IPS-18a (cell line): ENCODE results near the gene EFCAB7.
A peak's percentile ranks its signal among the peaks of the same experiment; 100 is the strongest.
"Not testable (repeated sequence)": the region's sequence is repeated elsewhere in the genome, so short reads cannot be mapped to it uniquely, and the experiment has no call there.

Source experiments
- H3K27ac ChIP-seq: one replicate; pipeline ENCODE4 v1.5.1; 2013; ENCODE audit warnings: low read length
- H3K27me3 ChIP-seq: one replicate; pipeline ENCODE4 v1.6.1; 2013; ENCODE audit warnings: mild to moderate bottlenecking, low read length; ENCODE audit not compliant: control insufficient read depth, insufficient read depth
- H3K36me3 ChIP-seq: one replicate; pipeline ENCODE4 v1.6.1; 2013; ENCODE audit warnings: low read depth, low read length; ENCODE audit not compliant: control insufficient read depth
- H3K4me1 ChIP-seq: one replicate; pipeline ENCODE4 v1.6.1; 2013; ENCODE audit warnings: low read depth, low read length; ENCODE audit not compliant: control insufficient read depth
- H3K4me3 ChIP-seq: one replicate; pipeline ENCODE4 v1.5.1; 2013; ENCODE audit warnings: low read length
- H3K9ac ChIP-seq: one replicate; pipeline ENCODE4 v1.6.1; 2013; ENCODE audit warnings: mild to moderate bottlenecking, low read length, moderate library complexity
- H3K9me3 ChIP-seq: one replicate; pipeline ENCODE4 v1.6.1; 2013; ENCODE audit warnings: low read depth, low read length; ENCODE audit not compliant: control insufficient read depth

EFCAB7 gene

DNA sequence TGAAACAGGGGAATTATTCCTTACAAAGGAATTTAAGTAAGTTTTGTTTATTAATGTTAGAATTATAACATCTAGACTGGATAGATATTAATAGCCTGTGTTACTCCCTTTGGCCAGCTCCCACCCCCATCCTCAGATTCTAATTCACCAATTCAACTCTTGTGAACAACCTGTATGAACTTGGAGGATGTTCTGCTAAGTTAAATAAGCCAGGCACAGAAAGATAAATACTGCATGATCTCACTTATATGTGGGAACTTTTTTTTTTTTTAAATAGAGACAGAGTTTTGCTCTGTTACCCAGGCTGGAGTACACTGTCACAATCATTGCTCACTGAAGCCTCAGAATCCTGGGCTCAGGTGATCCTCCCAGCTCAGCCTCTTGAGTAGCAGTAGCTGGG is 32.2 kb downstream of the EFCAB7 start:
- Histone ChIP-seq H3K36me3 (no peaks in the 10 kb centered on the region), H3K9ac (no peak overlapping the region), H3K27me3 (no peaks in the 10 kb centered on the region), H3K4me3 (no peak overlapping the region), H3K27ac (no peak overlapping the region), H3K9me3 (no peaks in the 10 kb centered on the region), H3K4me1 (no peaks in the 10 kb centered on the region)

- Histone ChIP-seq H3K9me3 (no peaks in the 10 kb centered on the region), H3K4me1 (no peaks in the 10 kb centered on the region), H3K9ac (no peak overlapping the region), H3K4me3 (no peak overlapping the region), H3K36me3 (no peaks in the 10 kb centered on the region), H3K27ac (no peak overlapping the region), H3K27me3 (no peaks in the 10 kb centered on the region)
Observed at GRCh38 chr1:63557365-63557987, 34.2 kb downstream of the EFCAB7 start.

GRCh38 chr1:63559357-63559756 is 36.0 kb downstream of the EFCAB7 start:
- Histone ChIP-seq H3K27ac (no peak overlapping the region), H3K4me3 (no peak overlapping the region), H3K36me3 (no peaks in the 10 kb centered on the region), H3K27me3 (no peaks in the 10 kb centered on the region), H3K9ac (no peak overlapping the region), H3K9me3 (no peaks in the 10 kb centered on the region), H3K4me1 (no peaks in the 10 kb centered on the region)

GRCh38 chr1:63563745-63564144 is 40.4 kb downstream of the EFCAB7 start:
- H3K4me1 ChIP-seq = no peaks in the 10 kb centered on the region
- no peak overlapping the region for H3K9ac ChIP-seq
- H3K27ac ChIP-seq = no peak overlapping the region
- H3K27me3 ChIP-seq = no peaks in the 10 kb centered on the region
- no peaks in the 10 kb centered on the region for H3K9me3 ChIP-seq
- H3K4me3 ChIP-seq = no peak overlapping the region
- no peaks in the 10 kb centered on the region for H3K36me3 ChIP-seq

DNA sequence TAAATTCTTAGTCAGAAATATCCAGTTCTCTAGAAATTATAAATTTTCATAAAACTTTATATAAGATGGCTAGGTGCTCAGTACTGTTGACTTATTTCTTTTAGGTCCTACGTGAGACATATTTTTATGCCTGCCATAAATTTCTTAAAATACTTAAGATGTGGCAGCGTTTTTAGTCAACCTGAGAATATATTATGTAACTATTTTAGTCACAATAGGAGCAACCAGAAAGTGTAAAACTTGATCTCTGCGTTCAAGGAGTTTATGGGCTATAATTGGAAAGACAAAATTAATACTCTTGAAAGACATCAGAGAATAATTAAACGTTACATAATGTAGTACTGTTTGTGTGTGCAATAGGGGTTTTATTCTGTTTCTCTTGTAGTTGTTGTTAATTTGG is 45.7 kb downstream of the EFCAB7 start:
- Histone ChIP-seq H3K27ac (no peak overlapping the region), H3K27me3 (no peaks in the 10 kb centered on the region), H3K9me3 (no peaks in the 10 kb centered on the region), H3K4me1 (peaks cover 25% of the 10 kb centered on the region), H3K9ac (no peak overlapping the region), H3K36me3 (no peaks in the 10 kb centered on the region), H3K4me3 (no peak overlapping the region)

GRCh38 chr1:63569640-63570316 is 46.5 kb downstream of the EFCAB7 start:
- Histone ChIP-seq H3K9me3 (no peaks in the 10 kb centered on the region), H3K36me3 (no peaks in the 10 kb centered on the region), H3K9ac (no peak overlapping the region), H3K27me3 (no peaks in the 10 kb centered on the region), H3K27ac (no peak overlapping the region), H3K4me1 (peaks cover 32% of the 10 kb centered on the region), H3K4me3 (no peak overlapping the region)

DNA sequence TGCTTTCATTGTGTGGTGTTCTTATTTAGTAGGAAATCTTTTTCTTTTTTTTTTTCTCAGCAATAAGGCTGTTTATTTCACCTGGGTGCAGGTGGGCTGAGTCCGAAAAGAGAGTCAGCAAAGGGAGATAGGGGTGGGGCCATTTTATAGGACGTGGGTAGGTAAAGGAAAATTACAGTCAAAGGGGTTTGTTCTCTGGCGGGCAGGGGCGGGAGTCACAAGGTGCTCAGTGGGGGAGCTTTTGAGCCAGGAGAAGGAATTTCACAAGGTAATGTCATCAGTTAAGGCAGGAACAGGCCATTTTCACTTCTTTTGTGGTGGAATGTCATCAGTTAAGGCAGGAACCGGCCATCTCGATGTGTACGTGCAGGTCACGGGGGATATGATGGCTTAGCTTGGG is 49.4 kb downstream of the EFCAB7 start:
- peaks cover 39% of the 10 kb centered on the region for H3K4me1 ChIP-seq

DNA sequence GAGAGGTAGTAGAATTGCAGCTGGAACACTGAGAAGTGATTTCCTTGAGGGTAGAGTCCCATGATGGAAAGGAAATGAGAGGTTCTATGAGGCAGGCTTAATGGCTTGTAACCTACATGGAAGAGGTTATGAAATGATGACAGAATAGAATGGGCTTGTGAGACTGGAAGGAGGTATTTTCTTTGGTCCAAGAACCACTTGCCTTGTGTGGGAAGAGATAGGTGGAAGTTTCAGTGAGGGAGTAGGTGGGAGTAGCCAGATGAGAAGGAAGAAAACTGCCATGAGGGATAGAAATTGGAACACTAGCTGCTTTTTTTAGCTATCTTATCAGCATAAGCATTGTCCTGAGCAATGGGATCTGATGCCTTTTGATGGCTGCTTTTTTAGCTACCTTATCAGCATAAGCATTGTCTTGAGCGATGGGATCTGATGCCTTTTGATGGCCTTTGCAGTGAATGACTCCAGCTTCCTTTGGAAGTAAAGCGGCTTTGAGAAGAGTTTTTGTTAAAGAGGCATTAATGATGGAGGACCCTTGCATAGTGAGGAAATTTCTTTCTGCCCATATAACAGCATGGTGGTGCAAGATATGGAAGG is 51.0 kb downstream of the EFCAB7 start:
- peaks cover 39% of the 10 kb centered on the region for H3K4me1 ChIP-seq
- not testable (repeated sequence) for H3K27me3 ChIP-seq, H3K9me3 ChIP-seq, H3K36me3 ChIP-seq
- H3K9ac ChIP-seq = peak overlapping the region; percentile 39
- peak overlapping the region; percentile 82 for H3K27ac ChIP-seq
- peak overlapping the region; percentile 37 for H3K4me3 ChIP-seq

More for the DNA sequence above, 49.4 kb downstream of the EFCAB7 start:
- H3K9me3 ChIP-seq, H3K4me3 ChIP-seq, H3K36me3 ChIP-seq, H3K27ac ChIP-seq, H3K9ac ChIP-seq, H3K27me3 ChIP-seq: not testable (repeated sequence)

- no peak overlapping the region for H3K9ac ChIP-seq
- peaks cover 34% of the 10 kb centered on the region for H3K4me1 ChIP-seq
- no peak overlapping the region for H3K4me3 ChIP-seq
- no peaks in the 10 kb centered on the region for H3K9me3 ChIP-seq
- no peaks in the 10 kb centered on the region for H3K27me3 ChIP-seq
- no peak overlapping the region for H3K27ac ChIP-seq
- H3K36me3 ChIP-seq = no peaks in the 10 kb centered on the region
Observed at GRCh38 chr1:63575340-63575826, 52.1 kb downstream of the EFCAB7 start.

- H3K27me3 ChIP-seq, H3K9ac ChIP-seq, H3K9me3 ChIP-seq, H3K4me3 ChIP-seq, H3K4me1 ChIP-seq, H3K27ac ChIP-seq, H3K36me3 ChIP-seq: not testable (repeated sequence)
Observed at GRCh38 chr1:63586326-63586725, 63.0 kb downstream of the EFCAB7 start.

- no peak overlapping the region for H3K4me3 ChIP-seq
- no peak overlapping the region for H3K9ac ChIP-seq
- no peaks in the 10 kb centered on the region for H3K36me3 ChIP-seq
- H3K27ac ChIP-seq = no peak overlapping the region
- peaks cover 5% of the 10 kb centered on the region for H3K4me1 ChIP-seq
- no peaks in the 10 kb centered on the region for H3K9me3 ChIP-seq
- peaks cover 12% of the 10 kb centered on the region for H3K27me3 ChIP-seq
Observed at GRCh38 chr1:63590166-63590560, 66.8 kb downstream of the EFCAB7 start.
